K562 (cell line): ENCODE results near the gene PRRC2C. TPM values are rescaled to one million over a fixed set of nuclear protein-coding genes. Genes with fewer than 3 reads are reported as not detected.
"Not testable (repeated sequence)": the region's sequence is repeated elsewhere in the genome, so short reads cannot be mapped to it uniquely, and the experiment has no call there.

ENCODE experiments used
- ATAC-seq: fragments of 200-7000 bp; cut with Tn5 transposase; 3 replicates; pipeline ENCODE4 v1.9.1; 2020; ENCODE audit warnings: moderate library complexity
- BruUV-seq: library from RNA; stranded (reverse); fragments of 400-500 nt; replicated peaks from 2 replicates; lab custom pipeline; 2021; lab: Mats Ljungman, UMichigan
- CTCF ChIA-PET: fragments of 300-600 bp; formaldehyde crosslinking; extraction: SDS; loops from one replicate; lab custom pipeline; 2021; ENCODE audit warnings: low intra/inter-chr PET ratio; lab: Yijun Ruan, JAX
- POLR2A ChIA-PET: fragments of 300-600, 350-650 bp; sonication (Branson Sonifier 250); formaldehyde crosslinking; extraction: SDS; loops from one replicate; lab custom pipeline; 2021; ENCODE audit warnings: antibody characterized with exemption, inconsistent platforms; lab: Yijun Ruan, JAX
- DNase-seq, 4 experiments: peaks; one replicate each; pipeline versions ENCODE4 v3.0.0 to v3.0.0-alpha.2; 2011 to 2018; ENCODE audit warnings: low spot score in 3 of 4, mixed read lengths in 3 of 4; ENCODE audit errors: extremely low read depth in 1 of 4
- FAIRE-seq: peaks from 2 replicates; lab custom pipeline; 2011; peaks lifted over from hg19 to GRCh38; lab: Jason Lieb, UNC
- H2AFZ ChIP-seq: 2 replicates; pipeline ENCODE4 v1.6.0; 2011; ENCODE audit warnings: low read depth, low read length, control low read depth, inconsistent platforms
- H3K27ac ChIP-seq: fragments of 200-600 bp; 3 replicates; pipeline ENCODE4 v1.8.0; 2011; ENCODE audit warnings: low read depth, mild to moderate bottlenecking, control low read depth, inconsistent platforms, low read length, moderate library complexity, mixed read lengths; ENCODE audit errors: extremely low read depth
- H3K27me3 ChIP-seq, 2 experiments: fragments of 300-600 bp in 1 of 2; 2 replicates in 1 of 2; 3 replicates in 1 of 2; pipeline versions ENCODE4 v1.6.0 to v1.8.0; 2011; ENCODE audit warnings: inconsistent platforms in 2 of 2, low read length in 2 of 2, mild to moderate bottlenecking in 1 of 2, mixed read lengths in 1 of 2, moderate library complexity in 1 of 2; ENCODE audit not compliant: control insufficient read depth in 2 of 2, insufficient read depth in 2 of 2
- H3K36me3 ChIP-seq: fragments of 300-600 bp; 3 replicates; pipeline ENCODE4 v1.8.0; 2011; ENCODE audit warnings: mild to moderate bottlenecking, low read length, inconsistent platforms; ENCODE audit not compliant: control insufficient read depth, insufficient read depth
- H3K4me1 ChIP-seq, 2 experiments: fragments of 200-600 bp in 1 of 2; replicated peaks in 1 of 2; 2 replicates in 1 of 2; 3 replicates in 1 of 2; pipeline versions ENCODE4 v1.5.1 to v1.8.0; 2011; ENCODE audit warnings: inconsistent platforms in 2 of 2, low read length in 2 of 2, mild to moderate bottlenecking in 1 of 2, mixed read lengths in 1 of 2, moderate library complexity in 1 of 2; ENCODE audit not compliant: control insufficient read depth in 2 of 2, insufficient read depth in 2 of 2
- H3K4me2 ChIP-seq: 2 replicates; pipeline ENCODE4 v1.6.1; 2011; ENCODE audit warnings: low read length, control low read depth, inconsistent platforms, mixed read lengths; ENCODE audit not compliant: insufficient read depth
- H3K4me3 ChIP-seq: fragments of 200-600 bp; sonication (generic), shearing (Covaris generic); 2 replicates; pipeline ENCODE4 v1.5.1; 2016; ENCODE audit warnings: control low read depth, inconsistent platforms
- H3K79me2 ChIP-seq: fragments of 200-600 bp; 3 replicates; pipeline ENCODE4 v1.8.0; 2011; ENCODE audit warnings: low read length, inconsistent platforms; ENCODE audit not compliant: control insufficient read depth, insufficient read depth
- H3K9ac ChIP-seq, 2 experiments: 2 replicates each; pipeline versions ENCODE4 v1.6.0 to v1.6.1; 2011; ENCODE audit warnings: low read depth in 2 of 2, low read length in 2 of 2, control low read depth in 1 of 2, inconsistent platforms in 1 of 2, mild to moderate bottlenecking in 1 of 2, mixed read lengths in 1 of 2; ENCODE audit not compliant: insufficient read depth in 1 of 2
- H3K9me1 ChIP-seq: one replicate; pipeline ENCODE4 v1.6.0; 2011; ENCODE audit warnings: inconsistent platforms, mild to moderate bottlenecking, low read length, moderate library complexity; ENCODE audit not compliant: control insufficient read depth, insufficient read depth
- H3K9me3 ChIP-seq: replicated peaks from 2 replicates; pipeline ENCODE4 v1.5.1; 2011; ENCODE audit warnings: low read depth, low read length, inconsistent platforms; ENCODE audit not compliant: control insufficient read depth, insufficient read depth
- H4K20me1 ChIP-seq: replicated peaks from 2 replicates; pipeline ENCODE4 v1.6.1; 2011; ENCODE audit warnings: low read length, inconsistent platforms, mixed read lengths; ENCODE audit not compliant: control insufficient read depth, insufficient read depth
- ARID1B ChIP-seq: fragments of 450-650 bp; IDR thresholded peaks from 2 replicates; pipeline ENCODE4 v1.6.1; 2016; ENCODE audit warnings: antibody characterized with exemption, mild to moderate bottlenecking, inconsistent platforms
- CBFA2T2 ChIP-seq: fragments of 450-650 bp; conservative IDR thresholded peaks from 2 replicates; pipeline ENCODE4 v1.6.1; 2017; ENCODE audit warnings: mild to moderate bottlenecking
- CBFA2T3 ChIP-seq: fragments of 450-650 bp; IDR thresholded peaks from 2 replicates; pipeline ENCODE4 v1.6.1; 2017
- CTBP1 ChIP-seq: fragments of 450-650 bp; IDR thresholded peaks from 2 replicates; pipeline ENCODE4 v1.6.1; 2016; ENCODE audit warnings: borderline replicate concordance
- DPF2 ChIP-seq: fragments of 450-650 bp; IDR thresholded peaks from 2 replicates; pipeline ENCODE4 v1.6.1; 2016
- EP300 ChIP-seq: IDR thresholded peaks from 2 replicates; pipeline ENCODE4 v1.6.1; 2012; ENCODE audit warnings: low read length, improper control_type of control experiment
- HDAC1 ChIP-seq, 2 experiments: fragments of 450-650 bp; IDR thresholded peaks; 2 replicates each; pipeline ENCODE4 v1.6.1; 2016 to 2017; ENCODE audit warnings: inconsistent platforms in 1 of 2, mild to moderate bottlenecking in 1 of 2, moderate library complexity in 1 of 2
- KDM1A ChIP-seq, 2 experiments: fragments of 450-650 bp; IDR thresholded peaks; 2 replicates each; pipeline ENCODE4 v1.6.1; 2016; ENCODE audit warnings: mild to moderate bottlenecking in 2 of 2
- MEIS2 ChIP-seq: fragments of 450-650 bp; IDR thresholded peaks from 2 replicates; pipeline ENCODE4 v1.6.1; 2014; ENCODE audit warnings: mild to moderate bottlenecking; ENCODE audit not compliant: partially characterized antibody
- NCOR1 ChIP-seq: fragments of 450-650 bp; IDR thresholded peaks from 2 replicates; pipeline ENCODE4 v1.6.1; 2016; ENCODE audit warnings: mild to moderate bottlenecking, moderate library complexity
- NFIC ChIP-seq: fragments of 450-650 bp; IDR thresholded peaks from 2 replicates; pipeline ENCODE4 v1.6.1; 2017; ENCODE audit warnings: mild to moderate bottlenecking, inconsistent platforms
- RCOR1 ChIP-seq, 2 experiments: IDR thresholded peaks; 2 replicates each; pipeline ENCODE4 v1.6.1; 2012; ENCODE audit warnings: low read depth in 2 of 2, low read length in 2 of 2, borderline replicate concordance in 1 of 2, improper control_type of control experiment in 1 of 2
- SMARCA4 ChIP-seq: fragments of 450-650 bp; IDR thresholded peaks from 2 replicates; pipeline ENCODE4 v1.6.1; 2016
- TAL1 ChIP-seq: fragments of 450-650 bp; IDR thresholded peaks from 2 replicates; pipeline ENCODE4 v1.6.1; 2016; ENCODE audit warnings: mild to moderate bottlenecking
- TCF3 ChIP-seq: sonication (generic); formaldehyde crosslinking; IDR thresholded peaks from 2 replicates; pipeline ENCODE4 v1.4.0; 2020; ENCODE audit warnings: mild to moderate bottlenecking, missing genetic modification reagents
- TEAD4 ChIP-seq, 2 experiments: sonication (generic) in 1 of 2; formaldehyde crosslinking in 1 of 2; IDR thresholded peaks; 2 replicates each; pipeline versions ENCODE4 v1.6.1 to v1.8.0; 2012 to 2022; ENCODE audit warnings: borderline replicate concordance in 1 of 2, inconsistent platforms in 1 of 2, low read length in 1 of 2, mild to moderate bottlenecking in 1 of 2, missing genetic modification reagents in 1 of 2
- WGBS: fragments of 100-300 bp; shearing (Covaris generic); methylation state at CpG from one replicate; pipeline ENCODE4 v1.1.6; 2016; ENCODE audit warnings: low coverage, mixed read lengths; ENCODE audit not compliant: insufficient coverage; ENCODE audit errors: missing lambda C conversion rate; 5-methylcytosine and 5-hydroxymethylcytosine counted together
- in situ Hi-C: fragments of 300-500 bp; cut with MboI; formaldehyde crosslinking; loops from 4 replicates; pipeline ENCODE4 v1.15.0; 2018; ENCODE audit warnings: inconsistent platforms, mixed read lengths
- intact Hi-C: fragments of 100-400 bp; cut with micrococcal nuclease; formaldehyde crosslinking; loops from 2 replicates; pipeline ENCODE4 v1.14.2; 2022
- polyA plus RNA-seq, 8 experiments: library from polyadenylated mRNA; depleted of rRNA in 4 of 8; stranded (reverse) in 5 of 8; unstranded in 3 of 8; fragments of >200 nt; fragmentation: Nextera tagmentation in 2 of 8; fragmentation: Illumina TruSeq in 1 of 8; extraction: Ambion mirVana in 2 of 8; extraction: Trizol in 1 of 8; gene quantifications; 2 replicates each; pipeline versions ENCODE4 v1.2.1 to v1.2.3, GENCODE V29; 2011 to 2014; ENCODE audit warnings: inconsistent platforms in 1 of 8, missing spikeins in 1 of 8
- total RNA-seq, 7 experiments: library from RNA; depleted of rRNA in 6 of 7; stranded (reverse); fragments of >200 nt in 6 of 7; fragmentation: Illumina TruSeq in 2 of 7; extraction: Trizol in 2 of 7; gene quantifications; 2 replicates each; pipeline versions ENCODE4 v1.2.1 to v1.2.3, GENCODE V29; 2011 to 2021; ENCODE audit warnings: low replicate concordance in 1 of 7

The PRRC2C gene
- total and polyA plus RNA-seq, 9 of the 15 experiments (the other 6 are each of a cell fraction or from before 2014, with no cell fraction given): 61.9 to 237 (median 105) TPM

DNA sequence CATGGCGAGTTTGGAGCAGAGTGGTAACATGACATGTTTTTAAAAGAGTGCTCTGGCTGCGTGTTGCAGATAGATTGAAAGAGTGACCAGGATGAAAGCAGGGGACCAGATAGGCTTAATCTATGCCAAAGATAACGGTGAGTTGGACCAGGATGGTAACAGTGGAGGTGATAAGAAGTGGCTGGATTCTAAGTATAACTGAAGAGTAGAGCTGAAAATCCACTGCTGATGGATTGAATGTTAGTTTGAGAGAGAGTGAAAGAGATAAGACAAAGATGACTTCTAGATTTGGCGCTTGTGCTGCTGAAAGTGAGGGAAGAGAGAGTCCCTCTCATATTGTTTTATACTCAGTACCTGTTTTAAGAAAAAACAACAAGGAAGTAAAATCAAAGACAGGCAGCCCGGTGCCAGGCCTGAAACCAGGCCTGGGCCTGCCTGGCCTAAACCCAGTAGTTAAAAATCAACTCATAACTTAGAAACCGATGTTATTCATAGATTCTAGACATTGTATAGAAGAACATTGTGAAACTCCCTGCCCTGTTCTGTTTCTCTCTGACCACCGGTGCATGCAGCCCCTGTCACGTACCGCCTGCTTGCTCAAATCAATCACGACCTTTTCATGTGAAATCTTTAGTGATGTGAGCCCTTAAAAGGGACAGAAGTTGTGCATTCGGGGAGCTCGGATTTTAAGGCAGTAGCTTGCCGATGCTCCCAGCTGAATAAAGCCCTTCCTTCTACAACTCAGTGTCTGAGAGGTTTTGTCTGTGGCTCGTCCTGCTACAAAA, 130.0 kb downstream of the PRRC2C start:
- H3K4me3 ChIP-seq; BruUV-seq; CTCF ChIA-PET; H3K36me3 ChIP-seq; H3K4me1 ChIP-seq; H2AFZ ChIP-seq; H3K9ac ChIP-seq; H3K79me2 ChIP-seq; FAIRE-seq; intact Hi-C loops; H4K20me1 ChIP-seq; H3K9me1 ChIP-seq; H3K27ac ChIP-seq; H3K27me3 ChIP-seq; H3K9me3 ChIP-seq; TF ChIP-seq TEAD4 (CRISPR knock-in tag; IDR thresholded peaks at IDR 0.05; ENCODE audit: borderline replicate concordance): not testable (repeated sequence)
- DNase-seq (peak in 1 of 4 experiments; percentile 49), ATAC-seq (peak; percentile 56)
- POLR2A ChIA-PET: interaction anchor here (0.6 kb wide), 1 partner anchor 231 kb away, joined by 3 read pairs; no protein-coding TSS in a partner anchor
- peak; percentile 46; the same call in 1 of the 2 replicates for TF ChIP-seq SMARCA4
- peak; percentile 32 to 57; a peak in 1 of 4 replicates for TF ChIP-seq KDM1A (IDR thresholded peaks at IDR 0.05)
- TF ChIP-seq CTBP1: peak; percentile 46; the same call in 1 of the 2 replicates
- peak; percentile 45; the same call in 1 of the 2 replicates for TF ChIP-seq TCF3 (CRISPR knock-in tag)
- TF ChIP-seq RCOR1 (IDR thresholded peaks at IDR 0.05; ENCODE audit: borderline replicate concordance in 1 of 2, low read depth in 2 of 2, low read length in 2 of 2): peak in 1 of 2 experiments; percentile 37; a peak in 1 of 4 replicates
- TF ChIP-seq TEAD4 (IDR thresholded peaks at IDR 0.05; ENCODE audit: low read length): peak; percentile 66
- TF ChIP-seq HDAC1 (IDR thresholded peaks at IDR 0.05): peak in 1 of 2 experiments; percentile 41; a peak in 1 of 4 replicates
- peak; percentile 59 for TF ChIP-seq DPF2
- peak; percentile 59 for TF ChIP-seq MEIS2
- TF ChIP-seq CBFA2T2: peak; percentile 70
- TF ChIP-seq NCOR1: peak; percentile 61
- TF ChIP-seq EP300: peak; percentile 33; the same call in 1 of the 2 replicates
- peak; percentile 84 for TF ChIP-seq CBFA2T3
- peak; percentile 62; the same call in 1 of the 2 replicates for TF ChIP-seq TAL1
- peak; percentile 80; the same call in 1 of the 2 replicates for TF ChIP-seq ARID1B
- TF ChIP-seq NFIC: peak; percentile 24
- in situ Hi-C loops: loop anchor here (25.0 kb wide), 1 partner anchor 1078 kb away; the partner anchor contains the start of gene GORAB
- 0 out of 2 replicates have a peak overlapping the region, but pooled peaks have one; percentile 13 for H3K4me2 ChIP-seq
- 20% methylated on average over 14 of the region's 14 CpGs for WGBS
